Vagina (tissue), 2 donors: Measurements from ENCODE around the gene RPL36.

Experiments used
- POLR2A ChIP-seq, 2 donors: fragments of 450-650 bp; IDR thresholded peaks; one replicate each; pipeline ENCODE4 v1.6.1; 2017; ENCODE audit warnings: antibody characterized with exemption in 2 of 2, mild to moderate bottlenecking in 2 of 2, moderate library complexity in 2 of 2
- POLR2AphosphoS5 ChIP-seq, 2 donors: sonication (generic); formaldehyde crosslinking; IDR thresholded peaks; one replicate each; pipeline ENCODE4 v1.9.0; 2017; ENCODE audit warnings: antibody characterized with exemption in 2 of 2, mild to moderate bottlenecking in 2 of 2, low read depth in 1 of 2; ENCODE audit not compliant: insufficient read depth in 1 of 2
- TF ChIP-seq, protein P1 (sequence below), 3 experiments: fragments of 450-650 bp in 2 of 3; fragments of 200-600 bp in 1 of 3; sonication (generic) in 1 of 3; IDR thresholded peaks; one replicate each; pipeline ENCODE4 v1.5.1; 2017 to 2019; ENCODE audit warnings: antibody characterized with exemption in 3 of 3, mild to moderate bottlenecking in 2 of 3, moderate library complexity in 2 of 3

DNA sequence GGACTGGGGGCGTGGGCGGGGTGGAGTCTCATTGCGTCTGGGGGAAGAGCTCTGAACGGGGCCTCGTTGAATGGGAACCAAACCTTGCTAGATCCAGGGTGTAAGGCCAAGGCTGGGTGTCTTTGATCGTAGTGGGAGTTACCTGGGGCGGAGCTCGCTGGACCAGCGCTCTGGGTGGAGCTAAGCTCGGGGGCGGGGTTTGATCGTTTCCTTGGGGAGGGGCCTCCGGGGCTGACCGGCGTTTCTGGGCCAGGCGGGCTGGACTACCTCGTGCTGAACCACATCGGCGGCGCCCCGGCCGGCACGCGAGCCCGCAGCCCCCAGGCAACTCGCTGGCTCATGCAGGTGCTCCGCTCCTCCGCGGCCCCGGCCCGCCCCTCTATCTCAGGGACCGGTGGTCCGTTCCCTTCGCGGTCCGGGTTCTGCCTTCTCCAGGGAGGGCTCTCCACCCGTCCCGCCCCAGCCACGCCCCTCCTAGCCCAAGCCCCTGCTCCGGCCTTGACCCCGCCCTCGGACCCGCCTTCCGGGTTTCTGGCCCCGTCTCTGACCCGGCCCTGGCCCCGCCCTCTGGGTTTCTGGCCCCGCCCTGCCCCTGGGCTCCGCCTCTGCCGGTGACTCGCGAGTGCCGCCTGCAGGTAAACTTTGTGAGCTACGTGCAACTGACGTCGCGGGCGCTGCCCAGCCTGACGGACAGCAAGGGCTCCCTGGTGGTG is 3.3 kb upstream of the RPL36 start:
- TF ChIP-seq, protein P1, sequence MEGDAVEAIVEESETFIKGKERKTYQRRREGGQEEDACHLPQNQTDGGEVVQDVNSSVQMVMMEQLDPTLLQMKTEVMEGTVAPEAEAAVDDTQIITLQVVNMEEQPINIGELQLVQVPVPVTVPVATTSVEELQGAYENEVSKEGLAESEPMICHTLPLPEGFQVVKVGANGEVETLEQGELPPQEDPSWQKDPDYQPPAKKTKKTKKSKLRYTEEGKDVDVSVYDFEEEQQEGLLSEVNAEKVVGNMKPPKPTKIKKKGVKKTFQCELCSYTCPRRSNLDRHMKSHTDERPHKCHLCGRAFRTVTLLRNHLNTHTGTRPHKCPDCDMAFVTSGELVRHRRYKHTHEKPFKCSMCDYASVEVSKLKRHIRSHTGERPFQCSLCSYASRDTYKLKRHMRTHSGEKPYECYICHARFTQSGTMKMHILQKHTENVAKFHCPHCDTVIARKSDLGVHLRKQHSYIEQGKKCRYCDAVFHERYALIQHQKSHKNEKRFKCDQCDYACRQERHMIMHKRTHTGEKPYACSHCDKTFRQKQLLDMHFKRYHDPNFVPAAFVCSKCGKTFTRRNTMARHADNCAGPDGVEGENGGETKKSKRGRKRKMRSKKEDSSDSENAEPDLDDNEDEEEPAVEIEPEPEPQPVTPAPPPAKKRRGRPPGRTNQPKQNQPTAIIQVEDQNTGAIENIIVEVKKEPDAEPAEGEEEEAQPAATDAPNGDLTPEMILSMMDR (IDR thresholded peaks at IDR 0.05): peak; percentile 37 to 73 (median 50)
- peak; percentile 29 to 71 for TF ChIP-seq POLR2AphosphoS5 (IDR thresholded peaks at IDR 0.05; ENCODE audit: insufficient read depth in 1 of 2, low read depth in 1 of 2)
- peak in 1 of 2 donors; percentile 10 for TF ChIP-seq POLR2A (IDR thresholded peaks at IDR 0.05)
